HG02870 (cell line): Measurements from ENCODE around the gene FCER1G.
"Not testable (repeated sequence)": the region's sequence is repeated elsewhere in the genome, so short reads cannot be mapped to it uniquely, and the experiment has no call there.

Experiments
- ATAC-seq: cut with Tn5 transposase; IDR thresholded peaks from one replicate; pipeline ENCODE4 v1.9.1; 2021; ENCODE audit warnings: mild to moderate bottlenecking, moderate library complexity; ENCODE audit not compliant: unreplicated experiment

The FCER1G gene

DNA sequence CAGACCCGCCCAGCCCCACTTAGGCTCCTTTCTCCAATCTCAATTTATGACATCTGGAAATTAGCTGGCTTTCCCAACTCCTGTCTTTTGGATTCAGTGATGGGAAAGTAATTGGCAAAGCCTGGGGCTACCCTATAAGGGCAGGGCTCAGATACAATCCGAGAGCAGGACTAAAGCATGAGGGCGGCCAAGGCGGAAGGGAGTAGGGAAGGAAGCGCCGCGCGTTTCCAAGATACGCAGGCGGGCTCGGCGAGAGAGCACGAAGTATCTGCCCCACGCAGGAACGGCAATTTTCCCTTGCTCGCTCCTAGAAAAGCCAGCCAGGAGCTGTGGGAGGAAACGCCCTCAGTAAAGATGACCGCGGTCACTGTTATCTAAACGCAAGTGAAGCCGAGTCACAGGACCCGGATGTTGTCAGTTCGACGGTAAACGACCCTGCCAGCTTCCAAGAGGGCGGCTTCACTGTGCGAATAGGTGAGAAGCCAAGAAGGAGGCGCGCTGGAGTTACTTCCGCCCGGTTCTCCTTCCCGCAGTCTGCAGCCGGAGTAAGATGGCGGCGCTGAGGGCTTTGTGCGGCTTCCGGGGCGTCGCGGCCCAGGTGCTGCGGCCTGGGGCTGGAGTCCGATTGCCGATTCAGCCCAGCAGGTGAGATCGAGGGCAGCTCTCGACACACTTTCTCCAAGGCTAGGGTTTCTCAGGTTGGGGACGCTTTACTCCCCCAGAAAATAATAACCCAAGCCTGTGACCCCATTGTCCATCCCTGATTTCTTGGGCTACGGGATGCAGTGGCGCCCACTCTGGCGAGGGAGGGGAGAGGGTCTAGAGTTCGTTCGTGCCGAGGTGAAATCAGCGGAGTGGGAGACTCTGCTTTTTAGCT is 13.0 kb upstream of the FCER1G start, which contains the start of gene NDUFS2:
Gene NDUFS2, plus strand, starts transcription at position 532 of the 877 bp plus-strand sequence. Its CDS starts 19 bp downstream, at position 551.
- ATAC-seq, result peak; percentile 96

DNA sequence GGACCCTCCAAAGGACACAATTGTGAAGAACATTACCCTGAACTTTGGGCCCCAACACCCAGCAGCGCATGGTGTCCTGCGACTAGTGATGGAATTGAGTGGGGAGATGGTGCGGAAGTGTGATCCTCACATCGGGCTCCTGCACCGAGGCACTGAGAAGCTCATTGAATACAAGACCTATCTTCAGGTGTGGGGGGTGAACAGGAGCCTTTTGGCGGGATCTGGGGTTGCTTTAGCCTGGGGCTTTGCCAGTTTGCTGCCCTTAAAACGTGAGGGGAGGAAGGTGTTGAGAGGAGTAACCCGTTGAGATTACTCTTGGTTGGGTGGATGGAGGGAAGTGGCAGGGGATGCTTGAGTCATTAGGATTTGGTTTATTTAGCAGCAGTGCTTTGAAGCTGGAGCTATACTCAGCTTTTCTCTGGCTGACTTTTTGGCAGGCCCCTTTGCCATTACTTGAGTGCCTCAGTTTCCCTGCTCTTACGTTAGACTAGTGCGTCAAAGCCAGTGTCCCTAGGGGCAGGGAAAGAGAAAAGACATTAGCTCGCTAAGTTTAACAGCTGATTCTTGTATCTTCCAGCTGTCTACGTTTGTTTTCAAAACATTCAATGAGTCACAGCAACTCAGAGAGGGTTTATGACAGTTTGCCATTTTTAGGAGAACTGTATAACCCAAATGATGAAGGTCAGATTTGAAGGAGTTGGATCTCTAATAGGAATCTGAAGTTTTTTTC is 8.5 kb upstream of the FCER1G start:
- ATAC-seq, result no peak

DNA sequence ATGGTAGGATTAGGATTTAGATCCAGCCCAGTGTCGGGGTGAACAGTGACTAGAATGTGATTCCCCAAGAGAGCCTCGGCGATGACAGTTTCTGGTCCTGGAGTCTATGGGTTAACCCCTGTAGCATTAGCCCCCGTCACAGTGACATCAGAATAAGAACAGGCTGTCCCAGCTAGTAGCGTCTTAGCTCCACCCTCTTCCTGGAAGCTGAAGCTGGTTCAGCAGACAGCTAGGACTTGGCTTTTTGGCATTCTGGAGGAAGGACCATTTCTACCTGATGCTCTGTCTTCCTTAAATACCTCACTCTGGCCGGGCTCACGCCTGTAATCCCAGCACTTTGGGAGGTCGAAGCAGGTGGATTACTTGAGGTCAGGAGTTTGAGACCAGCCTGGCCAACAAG is 7.9 kb upstream of the FCER1G start:
- no peak for ATAC-seq

DNA sequence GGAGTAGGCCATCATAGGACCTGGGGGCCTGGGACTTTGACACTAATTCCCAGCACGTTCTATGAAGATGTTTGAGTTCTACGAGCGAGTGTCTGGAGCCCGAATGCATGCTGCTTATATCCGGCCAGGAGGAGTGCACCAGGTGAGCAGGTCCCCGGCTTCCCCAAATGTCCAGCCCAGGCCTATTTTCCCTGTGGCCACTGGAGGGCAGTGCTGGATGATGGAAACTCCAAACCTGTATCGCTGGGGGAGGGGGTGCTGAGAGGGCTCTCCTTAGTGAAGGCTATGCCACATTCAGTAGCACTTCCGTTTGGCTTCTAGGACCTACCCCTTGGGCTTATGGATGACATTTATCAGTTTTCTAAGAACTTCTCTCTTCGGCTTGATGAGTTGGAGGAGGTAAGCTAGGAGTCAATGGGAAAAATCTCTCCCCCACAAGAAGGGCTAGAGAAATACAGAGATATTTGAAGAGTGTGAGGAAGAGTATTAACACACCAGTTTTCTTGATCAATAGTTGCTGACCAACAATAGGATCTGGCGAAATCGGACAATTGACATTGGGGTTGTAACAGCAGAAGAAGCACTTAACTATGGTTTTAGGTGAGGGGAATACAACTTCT is 5.2 kb upstream of the FCER1G start:
- no peak for ATAC-seq

DNA sequence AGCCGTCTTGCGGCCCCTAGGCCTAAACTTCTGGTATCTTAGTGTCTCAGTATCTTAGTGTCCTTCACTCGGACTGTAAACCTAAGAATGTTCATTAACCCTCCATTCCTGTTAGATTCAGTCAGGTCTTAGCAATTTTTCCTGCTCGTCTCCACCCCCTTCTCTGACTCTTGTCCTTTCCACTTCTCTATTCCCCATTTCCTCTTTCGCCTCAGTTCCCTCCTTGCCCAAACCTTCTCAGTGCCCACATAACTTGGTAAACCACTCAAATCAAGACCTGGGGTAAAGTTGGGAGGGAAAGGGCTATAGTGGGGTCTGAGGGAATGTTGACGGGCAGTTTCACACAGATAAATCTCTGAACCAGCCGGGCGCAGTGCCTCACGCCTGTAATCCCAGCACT is 726 bp upstream of the FCER1G start:
- no peak for ATAC-seq

DNA sequence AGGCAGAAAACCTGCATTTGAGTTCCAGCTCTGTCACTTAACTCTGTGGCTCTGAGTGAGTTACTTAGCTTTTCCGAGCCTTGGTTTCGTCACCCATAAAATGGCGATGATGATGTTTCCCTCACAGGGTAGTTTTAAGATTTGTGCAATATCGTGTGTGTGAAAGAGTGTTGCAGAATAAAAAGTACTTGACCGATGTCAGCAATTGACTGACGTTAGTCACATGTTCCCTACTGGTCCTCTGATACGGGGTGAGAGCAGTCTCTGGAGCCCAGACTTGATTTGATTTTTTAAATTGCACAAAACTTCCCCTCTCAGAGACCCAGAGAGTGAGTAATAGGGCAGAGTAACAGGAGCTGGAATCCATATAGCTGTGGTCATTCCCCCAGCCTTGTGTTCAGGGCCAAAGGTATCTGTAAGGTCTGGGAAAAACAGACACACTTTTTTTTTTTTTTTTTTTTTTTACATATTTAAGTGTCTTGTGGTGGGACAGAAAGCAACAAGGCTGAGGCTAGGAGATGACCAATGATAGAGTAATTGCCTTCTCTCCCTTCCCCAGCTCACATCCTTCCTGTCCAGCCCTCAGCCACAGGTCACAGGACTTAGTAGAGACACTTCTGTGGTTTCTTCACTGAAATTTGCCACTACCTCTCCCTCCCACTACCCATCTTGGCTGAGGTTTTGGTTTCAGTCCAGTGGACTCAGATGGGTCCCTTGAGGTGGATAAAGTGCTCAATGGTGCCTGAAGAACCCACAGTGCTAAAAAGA is 2.0 kb downstream of the FCER1G start:
- ATAC-seq, result peak; percentile 80

DNA sequence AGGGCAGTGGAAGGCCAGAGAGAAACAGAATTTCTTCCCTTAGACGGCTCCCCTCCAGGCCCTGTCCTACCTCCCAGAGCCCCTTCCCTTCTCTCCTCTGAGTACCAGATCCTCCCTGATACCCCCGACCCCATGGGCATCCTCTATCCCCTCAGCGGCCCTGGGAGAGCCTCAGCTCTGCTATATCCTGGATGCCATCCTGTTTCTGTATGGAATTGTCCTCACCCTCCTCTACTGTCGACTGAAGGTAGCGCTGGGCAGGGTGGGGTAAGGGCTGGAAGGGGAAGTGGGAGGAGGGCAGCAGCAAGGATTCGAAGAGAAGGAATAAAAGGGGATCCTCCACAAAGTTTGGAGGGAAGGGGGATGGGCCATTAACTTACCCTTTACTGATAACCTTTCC is 2.7 kb downstream of the FCER1G start:
- ATAC-seq, result no peak

DNA sequence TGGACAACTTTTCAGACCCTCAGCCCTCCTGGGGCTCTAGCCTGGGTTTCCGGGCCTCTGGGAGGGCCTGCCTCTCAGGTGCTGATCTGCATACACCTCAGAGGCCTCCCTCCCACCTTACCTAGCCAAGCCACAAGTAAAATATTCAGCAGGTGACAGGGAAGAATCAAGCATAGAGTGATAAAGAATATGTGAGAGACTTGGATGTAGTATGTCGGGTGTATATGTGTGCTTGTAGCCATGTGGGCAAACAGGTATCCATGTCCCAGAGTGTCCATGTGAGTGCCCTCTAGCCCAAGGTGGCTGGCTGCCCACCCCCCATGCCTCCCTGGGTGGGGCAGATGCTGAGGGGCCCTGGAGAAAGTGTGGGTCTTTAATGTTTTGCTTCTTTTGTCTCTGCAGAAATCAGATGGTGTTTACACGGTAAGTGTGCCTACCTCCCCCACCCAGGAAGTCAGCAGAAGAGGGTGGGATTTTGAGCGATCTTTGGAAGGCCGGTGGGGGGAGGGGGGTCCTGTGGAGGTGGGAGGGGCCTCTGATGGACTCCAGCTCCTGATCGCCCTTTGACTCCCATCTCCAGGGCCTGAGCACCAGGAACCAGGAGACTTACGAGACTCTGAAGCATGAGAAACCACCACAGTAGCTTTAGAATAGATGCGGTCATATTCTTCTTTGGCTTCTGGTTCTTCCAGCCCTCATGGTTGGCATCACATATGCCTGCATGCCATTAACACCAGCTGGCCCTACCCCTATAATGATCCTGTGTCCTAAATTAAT is 3.4 kb downstream of the FCER1G start:
- ATAC-seq, result no peak

DNA sequence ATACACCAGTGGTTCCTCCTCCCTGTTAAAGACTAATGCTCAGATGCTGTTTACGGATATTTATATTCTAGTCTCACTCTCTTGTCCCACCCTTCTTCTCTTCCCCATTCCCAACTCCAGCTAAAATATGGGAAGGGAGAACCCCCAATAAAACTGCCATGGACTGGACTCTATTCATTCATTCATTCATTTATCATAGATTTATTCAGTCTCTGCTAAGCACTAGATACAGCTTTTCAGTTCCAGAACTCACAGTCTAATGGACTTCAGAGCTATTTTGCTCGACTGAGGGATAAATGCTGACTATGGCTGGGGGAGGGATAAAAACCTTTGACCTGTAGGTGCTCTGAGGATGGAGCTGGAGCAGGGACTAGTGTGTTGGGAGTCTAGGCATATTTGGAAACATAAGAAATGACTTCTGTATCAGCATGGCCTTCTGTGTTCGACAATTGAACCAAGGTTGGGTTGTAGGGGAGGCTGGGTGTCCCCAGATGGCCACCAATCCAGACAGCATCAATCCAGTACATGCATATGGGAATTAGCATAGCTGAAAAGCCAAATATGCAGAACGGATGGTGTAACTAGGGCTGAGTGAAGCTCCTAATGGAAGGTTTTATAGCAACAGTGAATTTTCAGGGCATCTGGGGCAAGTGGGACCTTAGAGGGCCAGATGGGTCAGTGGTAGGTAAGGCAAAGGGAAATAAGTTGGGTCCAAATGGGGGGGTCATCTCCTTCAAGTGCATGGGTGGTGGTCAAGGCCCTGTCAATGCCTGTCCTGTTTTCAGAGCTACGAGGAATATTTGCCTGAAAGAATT is 4.2 kb downstream of the FCER1G start:
- no peak for ATAC-seq

DNA sequence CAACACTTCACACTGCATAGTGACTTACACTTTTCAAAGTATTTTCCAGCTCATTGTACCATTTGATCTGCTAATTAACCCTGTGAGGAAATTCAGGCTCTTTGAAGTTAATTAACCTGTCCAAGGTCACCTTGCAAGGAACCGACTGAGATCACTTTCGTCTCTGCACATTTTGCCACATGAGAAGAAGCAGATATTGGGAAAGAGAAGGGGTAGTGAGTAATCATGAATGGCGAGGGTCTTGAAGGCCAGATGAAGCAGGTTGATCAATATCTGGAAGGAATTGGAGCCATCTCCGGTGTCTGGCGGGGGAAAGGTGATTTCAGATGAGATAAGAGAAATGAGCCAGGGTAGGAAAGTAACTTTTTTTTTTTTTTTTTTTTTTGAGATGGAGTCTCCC is 4.9 kb downstream of the FCER1G start:
- ATAC-seq, result no peak

DNA sequence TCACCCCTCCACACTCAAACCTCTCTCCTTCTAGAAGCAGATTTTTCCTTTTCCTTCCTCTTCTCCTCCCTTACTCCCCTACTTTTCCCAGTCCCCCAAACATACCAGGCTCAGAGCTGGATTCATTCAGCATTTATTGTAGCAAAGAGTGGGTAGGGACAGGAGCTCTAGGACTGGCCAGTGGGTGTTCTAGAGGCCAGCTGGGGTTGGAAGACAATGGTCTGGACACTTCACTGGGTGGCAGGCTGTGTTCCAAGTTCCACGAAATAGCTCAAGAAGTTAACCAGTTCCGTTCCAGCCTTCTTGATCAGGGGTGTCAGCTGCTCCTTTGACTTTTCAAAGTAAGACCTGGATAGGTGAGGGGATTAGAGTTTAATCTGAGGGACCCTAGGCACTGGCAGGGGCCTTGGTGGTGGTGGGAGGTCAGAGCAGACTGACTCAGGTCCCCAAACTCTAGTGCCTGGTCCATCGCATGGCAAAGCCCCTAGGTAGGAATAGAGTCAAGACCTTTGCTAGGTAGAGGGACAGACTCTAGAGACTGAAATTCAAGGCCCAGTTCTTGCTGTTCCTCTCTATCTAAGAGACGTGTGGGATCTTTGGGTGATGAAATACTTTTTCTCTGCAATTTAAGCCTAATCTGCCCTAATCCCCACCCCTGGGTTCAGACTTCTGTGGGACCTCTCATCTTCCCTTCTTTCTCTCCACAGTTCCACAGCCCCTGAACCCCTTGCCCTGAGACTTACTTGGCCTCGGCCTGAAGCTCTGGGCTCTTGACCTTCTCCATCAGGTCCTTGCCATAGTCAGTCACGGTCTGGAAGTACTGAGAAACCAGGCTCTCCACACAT is 7.3 kb downstream of the FCER1G start:
- ATAC-seq, result no peak

DNA sequence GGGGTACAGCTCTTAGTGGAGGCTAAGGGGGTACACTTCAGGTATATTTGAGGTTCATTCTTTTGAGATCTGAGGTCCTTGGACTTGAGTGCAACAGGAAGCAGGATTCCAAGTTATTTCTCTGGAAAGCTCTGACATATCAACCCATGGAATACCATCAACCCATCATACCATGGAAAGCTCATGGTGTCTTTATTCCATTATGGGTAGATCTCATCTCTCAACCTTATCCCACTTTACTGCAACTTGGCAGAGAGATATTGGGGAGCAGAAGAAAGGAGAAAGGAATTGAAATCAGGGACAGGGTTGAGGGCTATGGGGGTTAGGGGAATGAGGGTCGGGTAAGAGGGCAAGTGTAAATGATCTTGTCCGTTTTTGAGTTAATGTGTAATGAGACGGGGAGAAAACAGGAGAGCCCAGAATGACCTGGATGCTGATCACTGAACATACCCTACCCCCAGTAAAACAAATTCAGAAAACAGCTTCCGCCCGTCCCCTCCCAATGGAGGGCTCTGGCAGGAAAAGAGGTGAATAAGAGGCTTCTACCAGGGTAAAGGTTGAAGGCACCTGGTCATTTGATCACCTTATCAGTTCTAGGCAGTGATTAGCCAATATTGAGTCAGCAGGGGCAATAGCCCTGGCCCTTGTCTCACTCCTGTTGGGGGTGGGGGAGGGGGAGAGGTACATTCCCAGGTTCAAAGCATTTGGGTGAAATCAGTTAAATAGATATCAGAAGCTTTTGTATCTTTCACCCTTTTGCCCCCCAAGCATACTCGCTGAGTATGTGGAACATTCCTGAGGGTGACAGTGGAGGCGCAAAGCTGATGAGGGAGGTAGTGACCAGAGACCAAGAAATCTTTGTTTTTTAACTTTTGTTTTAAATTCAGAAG is 9.0 kb downstream of the FCER1G start:
- no peak for ATAC-seq

DNA sequence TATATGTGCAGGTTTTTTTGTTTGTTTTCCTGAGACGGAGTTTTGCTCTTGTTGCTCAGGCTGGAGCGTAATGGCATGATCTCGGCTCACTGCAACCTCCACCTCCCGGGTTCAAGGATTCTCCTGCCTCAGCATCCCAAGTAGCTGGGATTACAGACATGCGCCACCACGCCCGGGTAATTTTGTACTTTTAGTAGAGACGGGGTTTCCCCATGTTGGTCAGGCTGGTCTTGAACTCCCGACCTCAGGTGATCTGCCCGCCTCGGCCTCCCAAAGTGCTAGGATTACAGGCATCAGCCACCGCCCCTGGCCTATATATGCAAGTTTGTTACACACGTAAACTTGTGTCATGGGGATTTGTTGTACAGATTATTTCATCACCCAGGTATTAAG is 9.6 kb downstream of the FCER1G start:
- ATAC-seq, result not testable (repeated sequence)

DNA sequence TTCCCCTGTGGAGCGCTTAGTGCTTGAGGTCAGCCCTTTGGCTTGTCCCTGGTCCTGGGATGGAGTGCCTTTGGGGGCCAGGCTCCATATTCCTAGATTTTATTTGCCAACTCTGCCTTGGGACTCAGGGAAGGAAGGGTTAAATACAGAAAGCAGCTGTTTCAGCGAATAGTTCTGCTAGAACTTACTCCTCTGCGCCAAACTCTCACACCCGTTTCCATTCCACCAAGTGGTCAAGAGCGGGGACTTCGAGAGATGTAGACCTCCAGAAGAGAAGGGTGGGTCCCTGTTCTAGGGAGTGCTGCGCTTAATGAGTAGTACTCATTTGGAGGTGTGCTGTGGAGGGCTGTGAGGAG is 10.1 kb downstream of the FCER1G start:
- ATAC-seq, result no peak

DNA sequence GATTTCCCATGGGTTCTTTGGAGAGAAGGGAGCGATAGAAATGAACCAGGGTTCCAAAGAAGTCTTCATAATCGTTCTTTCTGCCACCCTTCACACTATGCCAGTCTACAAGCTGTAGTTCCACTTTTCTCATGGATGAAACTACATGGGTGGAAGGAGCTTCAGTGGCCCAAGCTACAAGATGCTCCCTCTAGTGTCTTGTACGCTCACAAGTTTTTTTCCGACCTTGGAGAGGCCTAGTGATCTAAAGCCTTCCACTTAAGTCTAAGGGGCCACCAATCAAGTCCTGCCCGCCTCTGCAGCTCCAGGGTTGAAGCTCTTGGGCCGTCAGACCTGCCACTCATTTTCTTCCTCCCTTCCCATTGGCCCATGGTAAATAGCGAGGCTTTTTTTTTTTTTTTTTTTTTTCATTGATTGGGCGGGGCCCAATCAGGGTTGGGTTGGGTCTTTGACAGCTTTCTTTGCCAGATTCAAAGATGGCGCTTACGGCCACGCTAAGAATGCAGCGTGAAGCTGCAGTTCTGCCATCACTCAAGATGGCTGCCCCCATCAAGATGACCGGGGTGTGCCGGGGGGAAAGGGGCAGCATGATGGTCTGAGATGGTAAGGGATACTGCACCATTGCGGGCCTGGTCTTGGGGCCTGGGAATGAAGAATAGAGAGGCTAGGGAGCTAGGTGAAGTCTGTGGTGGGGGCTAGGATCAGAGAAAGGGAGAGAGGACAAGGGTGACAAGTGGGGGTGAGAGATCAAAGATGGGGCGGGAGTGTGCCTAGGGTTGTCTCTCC is 10.6 kb downstream of the FCER1G start, which contains the start of gene TOMM40L:
Gene TOMM40L, plus strand, starts transcription at position 527 of the 786 bp plus-strand sequence. CDS start 430 bp downstream, outside the sequence.
- ATAC-seq, result peak; percentile 97

DNA sequence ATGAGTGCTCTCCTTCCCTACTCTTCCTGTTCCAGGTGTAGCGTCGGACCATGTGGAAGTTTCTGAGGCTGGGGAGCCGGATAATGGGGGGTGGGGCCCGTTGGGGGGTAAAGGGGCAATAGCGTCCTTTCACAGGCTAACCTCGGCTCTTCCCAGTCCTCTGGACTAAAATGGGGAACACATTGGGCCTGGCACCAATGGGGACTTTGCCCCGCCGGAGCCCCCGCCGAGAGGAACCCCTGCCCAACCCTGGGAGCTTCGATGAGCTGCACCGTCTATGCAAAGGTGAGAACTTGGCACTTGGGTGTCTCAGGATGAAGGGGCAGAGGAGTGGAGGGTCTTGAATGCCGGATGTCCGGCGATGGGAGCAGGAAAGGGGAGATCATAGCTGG is 11.2 kb downstream of the FCER1G start:
- ATAC-seq, result no peak

DNA sequence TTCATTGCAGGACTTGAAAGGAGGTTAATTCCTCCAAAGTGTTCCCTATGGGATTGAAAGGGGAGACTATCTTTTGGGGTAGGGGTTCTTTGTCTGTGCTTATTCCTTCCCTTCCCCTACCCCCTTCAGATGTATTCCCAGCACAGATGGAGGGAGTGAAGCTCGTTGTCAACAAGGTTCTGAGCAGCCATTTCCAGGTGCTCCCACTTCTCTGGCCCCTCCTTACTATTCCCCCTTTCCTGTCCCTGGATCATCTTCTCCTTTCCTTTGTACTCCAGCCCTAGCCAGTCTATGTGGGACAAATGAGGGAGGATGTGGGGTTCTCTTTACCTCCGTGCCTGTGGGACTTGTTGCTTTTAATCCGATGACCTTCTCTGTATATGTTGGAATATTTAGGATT is 11.7 kb downstream of the FCER1G start:
- ATAC-seq, result no peak
